Stimulated activated naive CD8-positive, alpha-beta T cell treated with anti-CD3 and anti-CD28 coated beads, Interleukin-15, Interleukin-2, amounts not matched to agents 100 ng/mL and 50 ng/mL, for 24 hours (primary cell): ENCODE measurements around the gene RSPO3.

ENCODE experiments used
- H3K27ac Mint-ChIP-seq: one replicate; pipeline ENCODE4 v1.8.0; 2021; ENCODE audit warnings: mild to moderate bottlenecking, mixed read lengths
- H3K27me3 Mint-ChIP-seq: one replicate; pipeline ENCODE4 v1.8.0; 2021; ENCODE audit warnings: mixed read lengths
- H3K36me3 Mint-ChIP-seq: one replicate; pipeline ENCODE4 v1.8.0; 2021; ENCODE audit warnings: low read depth, mixed read lengths
- H3K4me1 Mint-ChIP-seq: one replicate; pipeline ENCODE4 v1.8.0; 2021; ENCODE audit warnings: low read depth, mixed read lengths
- H3K4me3 Mint-ChIP-seq: one replicate; pipeline ENCODE4 v1.8.0; 2021; ENCODE audit warnings: mild to moderate bottlenecking, mixed read lengths
- H3K9me3 Mint-ChIP-seq: one replicate; pipeline ENCODE4 v1.8.0; 2021; ENCODE audit warnings: mixed read lengths

The RSPO3 gene

DNA sequence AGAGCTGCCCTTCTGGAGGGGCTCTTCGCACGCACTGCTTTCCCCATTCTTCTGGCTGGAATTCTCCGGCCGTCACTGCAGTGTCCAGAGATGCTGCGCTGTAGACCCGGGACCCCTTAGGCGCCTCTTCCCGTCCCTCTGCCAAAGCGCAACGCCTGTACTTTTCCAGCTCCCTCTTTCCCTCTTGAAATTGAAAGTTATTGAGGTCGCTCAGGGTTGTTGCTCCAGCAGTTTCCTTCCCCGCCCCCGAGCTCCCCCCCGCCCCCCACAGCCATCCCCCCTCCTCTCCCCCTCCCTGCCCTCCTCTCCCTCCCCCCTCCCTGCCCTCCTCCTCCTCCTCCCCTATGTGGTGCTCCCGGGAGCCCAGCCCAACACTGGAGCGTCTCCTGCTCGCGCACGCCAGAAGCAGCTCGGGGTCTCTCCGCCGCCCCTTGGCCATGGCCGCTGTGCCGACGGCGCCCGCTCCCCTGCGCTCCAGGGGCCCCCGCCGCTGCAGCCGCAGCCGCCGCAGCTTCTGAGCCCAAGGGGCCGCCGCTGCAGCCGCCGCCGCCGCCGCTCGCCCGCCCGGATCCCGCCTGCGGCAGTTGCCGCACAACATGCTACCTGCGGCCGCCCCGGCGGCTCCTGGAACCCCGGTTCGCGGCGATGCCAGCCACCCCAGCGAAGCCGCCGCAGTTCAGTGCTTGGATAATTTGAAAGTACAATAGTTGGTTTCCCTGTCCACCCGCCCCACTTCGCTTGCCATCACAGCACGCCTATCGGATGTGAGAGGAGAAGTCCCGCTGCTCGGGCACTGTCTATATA, at the start of gene RSPO3:
TSS of gene RSPO3 (plus strand) at position 374 of the 804 bp plus-strand sequence. CDS start 522 bp downstream, outside the sequence.
- Mint-ChIP-seq H3K4me1 (peaks cover 18% of the 10 kb centered on the region), H3K27me3 (peaks cover 76% of the 10 kb centered on the region), H3K4me3 (peak within 1 kb of the TSS; percentile 69), H3K9me3 (no peaks in the 10 kb centered on the region), H3K27ac (no peak within 1 kb of the TSS), H3K36me3 (no peaks in the 10 kb centered on the region)

- Mint-ChIP-seq H3K4me3 (no peak overlapping the region), H3K4me1 (no peaks in the 10 kb centered on the region), H3K27ac (no peak overlapping the region), H3K27me3 (no peaks in the 10 kb centered on the region), H3K36me3 (no peaks in the 10 kb centered on the region), H3K9me3 (no peaks in the 10 kb centered on the region)
Observed at GRCh38 chr6:127069659-127070279, 48.7 kb upstream of the RSPO3 start.

GRCh38 chr6:127073222-127073621, 45.2 kb upstream of the RSPO3 start:
- no peaks in the 10 kb centered on the region for H3K9me3 Mint-ChIP-seq
- H3K27me3 Mint-ChIP-seq: no peaks in the 10 kb centered on the region
- no peaks in the 10 kb centered on the region for H3K4me1 Mint-ChIP-seq
- H3K27ac Mint-ChIP-seq: no peak overlapping the region
- no peaks in the 10 kb centered on the region for H3K36me3 Mint-ChIP-seq
- H3K4me3 Mint-ChIP-seq: no peak overlapping the region

DNA sequence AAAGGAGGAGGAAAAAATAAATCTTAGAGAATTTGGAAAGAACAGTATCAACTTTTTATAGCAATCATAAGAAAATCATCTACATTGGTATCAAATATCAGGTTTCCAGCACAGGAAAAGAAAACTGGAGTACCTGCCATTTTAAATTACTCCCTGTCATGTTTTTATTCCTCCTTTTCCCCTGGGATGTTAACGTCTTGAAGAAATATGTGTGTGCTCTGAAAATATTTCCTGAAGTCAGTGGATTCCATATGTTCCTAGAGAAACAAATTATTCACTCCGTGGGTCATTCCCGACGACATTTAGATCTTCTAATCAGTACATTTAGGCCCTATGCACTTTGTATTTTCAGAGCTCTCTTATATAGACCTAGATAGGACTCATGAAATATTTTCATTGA, 42.0 kb upstream of the RSPO3 start:
- Mint-ChIP-seq H3K27me3 (no peaks in the 10 kb centered on the region), H3K36me3 (no peaks in the 10 kb centered on the region), H3K4me1 (no peaks in the 10 kb centered on the region), H3K27ac (no peak overlapping the region), H3K4me3 (no peak overlapping the region), H3K9me3 (no peaks in the 10 kb centered on the region)

GRCh38 chr6:127077886-127078285, 40.6 kb upstream of the RSPO3 start:
- H3K27me3 Mint-ChIP-seq: no peaks in the 10 kb centered on the region
- H3K4me3 Mint-ChIP-seq: no peak overlapping the region
- no peaks in the 10 kb centered on the region for H3K9me3 Mint-ChIP-seq
- no peaks in the 10 kb centered on the region for H3K36me3 Mint-ChIP-seq
- no peak overlapping the region for H3K27ac Mint-ChIP-seq
- H3K4me1 Mint-ChIP-seq: no peaks in the 10 kb centered on the region

DNA sequence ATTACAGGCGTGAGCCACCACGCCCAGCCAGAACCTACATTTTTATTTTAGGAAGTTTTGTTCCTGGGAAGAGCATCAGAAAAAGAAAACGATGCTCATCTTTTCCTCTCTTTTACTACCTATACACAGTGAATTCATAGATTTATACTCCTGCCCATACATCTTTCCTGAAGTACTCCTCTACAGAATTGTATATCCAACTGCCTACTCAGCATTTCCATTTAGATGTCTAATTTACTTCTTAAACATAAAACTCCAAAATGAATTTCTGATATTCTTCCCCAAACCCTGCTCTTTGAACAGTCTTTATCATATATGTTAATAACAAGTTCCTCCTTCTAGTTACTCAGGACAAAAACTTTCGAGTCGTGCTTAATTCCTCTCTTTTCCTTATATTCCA, 39.8 kb upstream of the RSPO3 start:
- no peak overlapping the region for H3K27ac Mint-ChIP-seq
- no peaks in the 10 kb centered on the region for H3K36me3 Mint-ChIP-seq
- H3K9me3 Mint-ChIP-seq: no peaks in the 10 kb centered on the region
- H3K27me3 Mint-ChIP-seq: no peaks in the 10 kb centered on the region
- H3K4me1 Mint-ChIP-seq: no peaks in the 10 kb centered on the region
- H3K4me3 Mint-ChIP-seq: no peak overlapping the region

GRCh38 chr6:127079681-127080080, 38.8 kb upstream of the RSPO3 start:
- Mint-ChIP-seq H3K27ac (no peak overlapping the region), H3K36me3 (no peaks in the 10 kb centered on the region), H3K4me1 (no peaks in the 10 kb centered on the region), H3K27me3 (no peaks in the 10 kb centered on the region), H3K4me3 (no peak overlapping the region), H3K9me3 (no peaks in the 10 kb centered on the region)

DNA sequence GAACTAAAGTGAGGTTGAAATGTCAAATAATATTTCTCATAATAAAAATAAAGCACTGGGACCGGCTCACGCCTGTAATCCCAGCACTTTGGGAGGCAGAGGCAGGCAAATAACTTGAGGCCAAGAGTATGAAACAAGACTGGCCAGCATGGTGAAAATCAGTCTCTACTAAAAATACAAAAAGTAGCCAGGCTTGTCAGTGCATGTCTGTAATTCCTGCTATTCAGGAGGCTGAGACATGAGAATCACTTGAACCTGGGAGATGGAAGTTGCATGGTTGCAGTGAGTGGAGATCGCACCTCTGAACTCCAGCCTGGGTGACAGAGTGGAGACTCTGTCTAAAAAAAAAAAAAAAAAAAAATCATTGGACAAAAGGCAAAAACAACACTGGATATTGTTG, 38.4 kb upstream of the RSPO3 start:
- Mint-ChIP-seq H3K9me3 (no peaks in the 10 kb centered on the region), H3K27ac (no peak overlapping the region), H3K27me3 (no peaks in the 10 kb centered on the region), H3K36me3 (no peaks in the 10 kb centered on the region), H3K4me1 (no peaks in the 10 kb centered on the region), H3K4me3 (no peak overlapping the region)

- no peaks in the 10 kb centered on the region for H3K9me3 Mint-ChIP-seq
- no peaks in the 10 kb centered on the region for H3K4me1 Mint-ChIP-seq
Observed at GRCh38 chr6:127083231-127083962, 35.1 kb upstream of the RSPO3 start.

GRCh38 chr6:127083963-127084310, 34.5 kb upstream of the RSPO3 start:
- Mint-ChIP-seq H3K9me3 (no peaks in the 10 kb centered on the region), H3K4me1 (no peaks in the 10 kb centered on the region), H3K27me3 (no peaks in the 10 kb centered on the region), H3K4me3 (no peak overlapping the region), H3K27ac (no peak overlapping the region), H3K36me3 (no peaks in the 10 kb centered on the region)

More at GRCh38 chr6:127083231-127083962, 35.1 kb upstream of the RSPO3 start:
- Mint-ChIP-seq H3K4me3 (no peak overlapping the region), H3K27me3 (no peaks in the 10 kb centered on the region), H3K36me3 (no peaks in the 10 kb centered on the region), H3K27ac (no peak overlapping the region)

DNA sequence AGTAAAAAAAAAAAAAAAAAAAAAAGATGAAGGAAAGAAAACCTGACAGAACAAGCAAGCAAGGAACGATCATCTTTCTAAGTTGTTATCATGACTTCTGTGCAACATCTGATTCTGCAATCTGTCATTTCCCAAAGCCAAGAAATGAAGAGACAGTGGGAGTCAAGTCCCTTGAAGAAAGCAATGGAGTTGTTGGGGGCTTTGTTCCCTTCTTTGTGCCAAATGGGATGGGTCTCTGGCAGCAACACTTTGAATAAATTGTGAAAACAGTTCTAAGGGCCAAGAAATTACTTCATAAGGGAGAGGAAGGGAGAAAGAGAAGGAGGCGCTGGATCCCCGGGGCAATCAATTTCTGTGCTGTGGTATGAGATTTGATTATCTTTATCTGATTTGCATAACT, 33.3 kb upstream of the RSPO3 start:
- Mint-ChIP-seq H3K27me3 (no peaks in the 10 kb centered on the region), H3K9me3 (no peaks in the 10 kb centered on the region)

GRCh38 chr6:127090051-127090450, 28.4 kb upstream of the RSPO3 start:
- Mint-ChIP-seq H3K36me3 (no peaks in the 10 kb centered on the region), H3K9me3 (no peaks in the 10 kb centered on the region), H3K4me1 (no peaks in the 10 kb centered on the region), H3K27ac (no peak overlapping the region), H3K27me3 (no peaks in the 10 kb centered on the region), H3K4me3 (no peak overlapping the region)

More for the DNA sequence above, 33.3 kb upstream of the RSPO3 start:
- no peak overlapping the region for H3K27ac Mint-ChIP-seq
- H3K4me1 Mint-ChIP-seq: no peaks in the 10 kb centered on the region
- H3K4me3 Mint-ChIP-seq: no peak overlapping the region
- H3K36me3 Mint-ChIP-seq: no peaks in the 10 kb centered on the region

GRCh38 chr6:127092466-127092865, 26.0 kb upstream of the RSPO3 start:
- H3K27ac Mint-ChIP-seq: no peak overlapping the region
- H3K4me3 Mint-ChIP-seq: no peak overlapping the region
- H3K4me1 Mint-ChIP-seq: no peaks in the 10 kb centered on the region
- no peaks in the 10 kb centered on the region for H3K27me3 Mint-ChIP-seq
- H3K36me3 Mint-ChIP-seq: no peaks in the 10 kb centered on the region
- H3K9me3 Mint-ChIP-seq: no peaks in the 10 kb centered on the region

DNA sequence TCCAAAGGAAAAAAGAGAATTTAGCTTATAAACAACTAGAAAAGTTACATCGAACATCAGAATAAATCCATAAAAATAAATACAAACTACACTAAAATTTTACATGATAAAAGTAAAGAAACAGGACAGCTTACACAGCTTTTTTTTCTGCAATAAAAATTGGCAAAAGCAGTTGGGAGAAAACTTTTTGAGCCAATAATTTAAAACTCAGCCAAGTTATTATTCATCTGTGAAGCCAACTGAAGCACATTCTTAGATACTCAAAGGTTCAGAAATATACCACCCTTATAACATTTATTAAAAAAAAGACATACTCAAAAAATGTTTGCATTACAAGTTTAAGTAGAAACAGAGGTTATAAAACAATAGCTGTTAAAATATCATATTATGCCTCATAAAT, 23.7 kb upstream of the RSPO3 start:
- Mint-ChIP-seq H3K9me3 (no peaks in the 10 kb centered on the region), H3K36me3 (no peaks in the 10 kb centered on the region), H3K4me3 (no peak overlapping the region), H3K27me3 (no peaks in the 10 kb centered on the region), H3K27ac (no peak overlapping the region), H3K4me1 (no peaks in the 10 kb centered on the region)

DNA sequence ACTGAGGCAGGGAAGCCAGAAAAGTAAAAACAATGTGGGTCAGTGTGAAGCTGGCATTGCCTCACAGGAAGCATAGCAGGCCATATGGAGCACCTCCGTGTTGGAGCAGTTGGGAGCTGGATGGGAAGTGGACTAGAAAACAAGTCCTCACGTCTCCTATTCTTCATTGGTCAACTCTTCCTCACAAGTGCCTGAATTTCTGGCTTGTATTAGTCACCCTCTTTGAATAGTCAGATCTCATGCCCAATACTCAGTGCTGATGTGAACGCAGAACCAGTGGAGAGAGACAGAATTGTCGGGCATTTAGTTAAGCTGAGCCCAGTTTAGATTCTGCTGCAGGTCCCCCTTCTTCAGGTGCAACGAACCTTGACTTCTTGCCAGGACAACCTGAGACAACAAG, 22.3 kb upstream of the RSPO3 start:
- Mint-ChIP-seq H3K9me3 (no peaks in the 10 kb centered on the region), H3K36me3 (no peaks in the 10 kb centered on the region), H3K4me1 (no peaks in the 10 kb centered on the region), H3K4me3 (no peak overlapping the region), H3K27me3 (no peaks in the 10 kb centered on the region), H3K27ac (no peak overlapping the region)
